ENCODE results near the gene SRGAP2C. TPM values are rescaled to one million over a fixed set of nuclear protein-coding genes. Genes with fewer than 3 reads are reported as not detected.

SRGAP2C gene
- total RNA-seq, 4 donors from 2014 or later = 38.6 to 60.9 (median 40.4) TPM

GRCh38 chr1:121440993-121441392 lies 256.2 kb downstream of the SRGAP2C start:
- no peaks in the 10 kb centered on the region for H3K36me3 ChIP-seq
- WGBS = 98% methylated on average over 4 of the region's 4 CpGs
- no peak overlapping the region for H3K4me3 ChIP-seq
- TF ChIP-seq EP300 (IDR thresholded peaks at IDR 0.05) (no peak), POLR2A (IDR thresholded peaks at IDR 0.05) (no peak), POLR2AphosphoS5 (IDR thresholded peaks at IDR 0.05) (no peak), CTCF (IDR thresholded peaks at IDR 0.05) (no peak)
- H3K27me3 ChIP-seq = no peaks in the 10 kb centered on the region
- H3K9me3 ChIP-seq = no peaks in the 10 kb centered on the region
- no peak for DNase-seq (ENCODE audit: low spot score in 2 of 2)
- no peaks in the 10 kb centered on the region for H3K4me1 ChIP-seq
- H3K27ac ChIP-seq = no peak overlapping the region

Other genes with a start within 250 kb of the SRGAP2C start
- gene FAM72B, start 635 bp upstream of the SRGAP2C start, total RNA-seq = 1 to 10 TPM; 1.1 to 2.5 (median 1.5) TPM